ENCODE measurements around the gene ERC2. TPM values are rescaled to one million over a fixed set of nuclear protein-coding genes. Genes with fewer than 3 reads are reported as not detected.

ERC2 gene
- total RNA-seq, 1 donor from 2014 or later, result 0.35 TPM

DNA sequence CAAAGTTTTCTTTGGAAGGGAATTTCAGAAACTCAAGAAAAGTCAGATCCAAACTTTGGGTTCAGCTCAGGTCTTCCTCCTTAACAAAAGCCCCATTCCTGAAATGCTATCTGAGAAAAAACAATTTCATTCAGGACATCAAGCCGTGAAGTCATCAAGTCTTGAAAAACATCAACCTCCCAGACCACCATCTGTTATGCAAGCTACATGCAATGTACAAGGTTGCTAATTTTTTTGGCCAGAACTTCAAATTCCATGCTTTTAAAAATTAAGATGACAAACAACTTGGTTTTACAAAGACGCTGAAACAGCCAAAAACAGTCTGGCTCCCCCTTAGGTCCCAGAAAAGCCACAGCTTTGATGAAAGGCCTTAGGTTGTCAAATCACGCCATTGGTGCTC, 927.3 kb downstream of the ERC2 start:
- no peak for TF ChIP-seq CTCF (IDR thresholded peaks at IDR 0.05)
- peaks cover 26% of the 10 kb centered on the region for H3K27me3 Mint-ChIP-seq (ENCODE audit: unreplicated experiment)
- no peaks in the 10 kb centered on the region for H3K9me3 Mint-ChIP-seq (ENCODE audit: unreplicated experiment)
- no peak for DNase-seq (ENCODE audit: extremely low spot score, unreplicated experiment)
- H3K27ac Mint-ChIP-seq (ENCODE audit: unreplicated experiment), result no peak overlapping the region
- H3K36me3 Mint-ChIP-seq (ENCODE audit: unreplicated experiment), result no peaks in the 10 kb centered on the region
- H3K4me3 Mint-ChIP-seq (ENCODE audit: unreplicated experiment), result no peak overlapping the region
- H3K4me1 Mint-ChIP-seq (ENCODE audit: unreplicated experiment), result no peaks in the 10 kb centered on the region

DNA sequence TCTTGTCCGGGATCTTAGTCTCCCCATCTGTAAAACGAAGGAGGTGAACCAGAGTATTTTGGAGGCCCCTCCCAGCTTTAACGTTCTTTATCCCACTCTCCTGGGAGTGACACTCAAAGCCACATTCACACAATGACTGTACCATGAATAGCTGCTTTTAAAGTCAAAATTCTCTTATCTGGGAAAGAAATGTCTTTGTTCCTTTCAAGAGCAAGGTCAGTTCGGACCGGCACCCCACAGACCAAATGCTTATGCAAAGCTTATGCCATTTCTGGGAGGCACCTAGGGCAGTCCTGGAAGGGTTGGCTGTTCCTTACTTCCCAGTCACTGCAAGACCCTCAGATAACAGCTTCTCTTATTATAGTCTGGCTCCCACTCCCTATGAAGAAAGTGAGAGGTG, 927.7 kb downstream of the ERC2 start:
- Mint-ChIP-seq H3K9me3 (ENCODE audit: unreplicated experiment) (no peaks in the 10 kb centered on the region), H3K27me3 (ENCODE audit: unreplicated experiment) (peaks cover 26% of the 10 kb centered on the region), H3K4me1 (ENCODE audit: unreplicated experiment) (no peaks in the 10 kb centered on the region), H3K27ac (ENCODE audit: unreplicated experiment) (no peak overlapping the region), H3K36me3 (ENCODE audit: unreplicated experiment) (no peaks in the 10 kb centered on the region), H3K4me3 (ENCODE audit: unreplicated experiment) (no peak overlapping the region)
- DNase-seq (ENCODE audit: extremely low spot score, unreplicated experiment), result no peak
- no peak for TF ChIP-seq CTCF (IDR thresholded peaks at IDR 0.05)

DNA sequence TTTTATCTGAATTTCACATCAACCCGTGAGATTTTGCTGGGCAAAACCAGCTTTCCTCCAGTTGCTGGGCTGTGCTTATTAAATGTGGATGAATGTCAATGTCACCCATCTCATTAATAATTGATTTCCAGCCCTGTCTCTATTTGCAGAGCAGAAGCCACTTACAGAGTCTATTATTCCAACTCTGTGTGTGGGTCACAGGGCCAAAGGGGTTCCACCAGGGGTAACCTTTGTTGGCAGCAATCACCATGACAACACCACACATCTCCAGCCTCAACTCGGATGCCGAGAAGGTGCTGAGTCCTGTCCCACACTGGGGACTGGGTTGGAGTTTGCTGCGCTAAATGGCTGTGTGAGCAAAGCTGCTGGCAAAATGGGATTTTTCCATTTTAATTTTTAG, 930.1 kb downstream of the ERC2 start:
- no peaks in the 10 kb centered on the region for H3K9me3 Mint-ChIP-seq (ENCODE audit: unreplicated experiment)
- H3K4me3 Mint-ChIP-seq (ENCODE audit: unreplicated experiment), result no peak overlapping the region
- TF ChIP-seq CTCF (IDR thresholded peaks at IDR 0.05), result no peak
- no peaks in the 10 kb centered on the region for H3K4me1 Mint-ChIP-seq (ENCODE audit: unreplicated experiment)
- H3K36me3 Mint-ChIP-seq (ENCODE audit: unreplicated experiment), result no peaks in the 10 kb centered on the region
- H3K27ac Mint-ChIP-seq (ENCODE audit: unreplicated experiment), result no peak overlapping the region
- no peak for DNase-seq (ENCODE audit: extremely low spot score, unreplicated experiment)
- peaks cover 22% of the 10 kb centered on the region for H3K27me3 Mint-ChIP-seq (ENCODE audit: unreplicated experiment)

GRCh38 chr3:55537563-55537962, 930.7 kb downstream of the ERC2 start:
- H3K27me3 Mint-ChIP-seq (ENCODE audit: unreplicated experiment), result peaks cover 22% of the 10 kb centered on the region
- no peak for DNase-seq (ENCODE audit: extremely low spot score, unreplicated experiment)
- no peak overlapping the region for H3K27ac Mint-ChIP-seq (ENCODE audit: unreplicated experiment)
- no peaks in the 10 kb centered on the region for H3K9me3 Mint-ChIP-seq (ENCODE audit: unreplicated experiment)
- no peaks in the 10 kb centered on the region for H3K36me3 Mint-ChIP-seq (ENCODE audit: unreplicated experiment)
- TF ChIP-seq CTCF (IDR thresholded peaks at IDR 0.05), result no peak
- no peaks in the 10 kb centered on the region for H3K4me1 Mint-ChIP-seq (ENCODE audit: unreplicated experiment)
- H3K4me3 Mint-ChIP-seq (ENCODE audit: unreplicated experiment), result no peak overlapping the region

GRCh38 chr3:55537129-55537528, 931.1 kb downstream of the ERC2 start:
- TF ChIP-seq CTCF (IDR thresholded peaks at IDR 0.05), result no peak
- Mint-ChIP-seq H3K9me3 (ENCODE audit: unreplicated experiment) (no peaks in the 10 kb centered on the region), H3K27ac (ENCODE audit: unreplicated experiment) (no peak overlapping the region), H3K36me3 (ENCODE audit: unreplicated experiment) (no peaks in the 10 kb centered on the region), H3K4me3 (ENCODE audit: unreplicated experiment) (no peak overlapping the region), H3K27me3 (ENCODE audit: unreplicated experiment) (peaks cover 22% of the 10 kb centered on the region), H3K4me1 (ENCODE audit: unreplicated experiment) (no peaks in the 10 kb centered on the region)
- no peak for DNase-seq (ENCODE audit: extremely low spot score, unreplicated experiment)
